ENCODE data around the gene ACVR1. TPM values are rescaled to one million over a fixed set of nuclear protein-coding genes. Genes with fewer than 3 reads are reported as not detected.

ACVR1 gene
- total RNA-seq, 1 experiment from 2014 or later, result 26.4 TPM

DNA sequence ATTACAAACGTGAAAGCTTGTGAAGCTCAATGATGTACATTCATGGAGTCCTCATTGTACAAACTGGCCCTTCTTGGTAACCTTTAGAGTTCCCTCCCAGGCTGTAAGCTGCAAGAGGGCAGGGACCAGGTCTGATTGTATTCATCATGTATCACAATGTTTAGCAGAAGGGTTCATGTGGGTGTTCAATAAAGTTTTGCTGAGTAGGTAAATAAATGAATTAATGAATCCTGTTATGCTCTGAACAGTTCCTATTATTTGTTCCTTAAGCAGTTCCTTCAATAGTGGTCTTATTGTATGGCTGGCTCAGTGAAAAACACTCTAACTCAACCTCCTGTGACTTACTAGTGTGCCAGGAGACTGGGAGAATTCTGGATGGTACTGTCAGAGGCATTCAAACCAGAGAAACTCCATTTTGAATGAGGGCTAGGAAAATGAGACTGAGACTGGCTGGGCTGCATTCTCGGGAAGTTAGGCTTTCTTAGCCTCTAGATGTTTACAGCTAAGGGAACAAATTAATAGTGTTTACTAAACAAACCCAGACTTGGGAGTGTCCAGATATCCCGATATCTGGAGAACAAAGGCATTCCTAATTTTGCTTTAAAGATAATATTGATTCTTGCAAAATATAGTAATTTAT is 1.8 kb upstream of the ACVR1 start:
- H3K36me3 Mint-ChIP-seq (ENCODE audit: insufficient read depth, unreplicated experiment), result no peaks in the 10 kb centered on the region
- H3K27ac Mint-ChIP-seq (ENCODE audit: low read depth, unreplicated experiment), result no peak overlapping the region
- BruUV-seq (replicated peaks), result no TSS peak
- H3K27me3 Mint-ChIP-seq (ENCODE audit: insufficient read depth, unreplicated experiment), result no peaks in the 10 kb centered on the region
- H3K4me3 Mint-ChIP-seq (ENCODE audit: unreplicated experiment), result no peak overlapping the region
- TF ChIP-seq, protein P1, sequence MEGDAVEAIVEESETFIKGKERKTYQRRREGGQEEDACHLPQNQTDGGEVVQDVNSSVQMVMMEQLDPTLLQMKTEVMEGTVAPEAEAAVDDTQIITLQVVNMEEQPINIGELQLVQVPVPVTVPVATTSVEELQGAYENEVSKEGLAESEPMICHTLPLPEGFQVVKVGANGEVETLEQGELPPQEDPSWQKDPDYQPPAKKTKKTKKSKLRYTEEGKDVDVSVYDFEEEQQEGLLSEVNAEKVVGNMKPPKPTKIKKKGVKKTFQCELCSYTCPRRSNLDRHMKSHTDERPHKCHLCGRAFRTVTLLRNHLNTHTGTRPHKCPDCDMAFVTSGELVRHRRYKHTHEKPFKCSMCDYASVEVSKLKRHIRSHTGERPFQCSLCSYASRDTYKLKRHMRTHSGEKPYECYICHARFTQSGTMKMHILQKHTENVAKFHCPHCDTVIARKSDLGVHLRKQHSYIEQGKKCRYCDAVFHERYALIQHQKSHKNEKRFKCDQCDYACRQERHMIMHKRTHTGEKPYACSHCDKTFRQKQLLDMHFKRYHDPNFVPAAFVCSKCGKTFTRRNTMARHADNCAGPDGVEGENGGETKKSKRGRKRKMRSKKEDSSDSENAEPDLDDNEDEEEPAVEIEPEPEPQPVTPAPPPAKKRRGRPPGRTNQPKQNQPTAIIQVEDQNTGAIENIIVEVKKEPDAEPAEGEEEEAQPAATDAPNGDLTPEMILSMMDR (IDR thresholded peaks at IDR 0.05; ENCODE audit: unreplicated experiment), result no peak
- ChIA-PET POLR2A (interaction anchor here (2.3 to 6.3 kb wide), 5 partner anchors 21 to 118 kb away, joined by 8 to 88 read pairs (median 15); no protein-coding TSS in a partner anchor), CTCF (interaction anchor here (0.6 to 2.3 kb wide), 4 partner anchors 11 to 92 kb away, joined by 3 to 16 read pairs (median 4); no protein-coding TSS in a partner anchor)
- H3K9me3 Mint-ChIP-seq (ENCODE audit: unreplicated experiment), result no peaks in the 10 kb centered on the region
- DNase-seq (ENCODE audit: unreplicated experiment), result no peak
- H3K4me1 Mint-ChIP-seq (ENCODE audit: insufficient read depth, unreplicated experiment), result peaks cover 11% of the 10 kb centered on the region
- intact Hi-C loops (cut with micrococcal nuclease), result loop anchor here (2.0 to 5.0 kb wide), 2 partner anchors 101 to 134 kb away; no protein-coding TSS in a partner anchor

GRCh38 chr2:157876786-157877138 is 632 bp upstream of the ACVR1 start:
- ChIA-PET CTCF (interaction anchor here (0.7 to 2.3 kb wide), 10 partner anchors 14 to 379 kb away, joined by 3 to 16 read pairs (median 4); no protein-coding TSS in a partner anchor), POLR2A (interaction anchor here (0.7 to 6.3 kb wide), 22 partner anchors 9 to 224 kb away, joined by 3 to 88 read pairs (median 6); no protein-coding TSS in a partner anchor)
- no peak overlapping the region for H3K27ac Mint-ChIP-seq (ENCODE audit: low read depth, unreplicated experiment)
- TF ChIP-seq, protein P1 (IDR thresholded peaks at IDR 0.05; ENCODE audit: unreplicated experiment), result no peak
- intact Hi-C loops (cut with micrococcal nuclease), result loop anchor here (2.0 to 5.0 kb wide), 2 partner anchors 100 to 136 kb away; no protein-coding TSS in a partner anchor
- no TSS peak for BruUV-seq (replicated peaks)
- H3K4me1 Mint-ChIP-seq (ENCODE audit: insufficient read depth, unreplicated experiment), result peaks cover 11% of the 10 kb centered on the region
- no peaks in the 10 kb centered on the region for H3K36me3 Mint-ChIP-seq (ENCODE audit: insufficient read depth, unreplicated experiment)
- no peak for DNase-seq (ENCODE audit: unreplicated experiment)
- no peaks in the 10 kb centered on the region for H3K27me3 Mint-ChIP-seq (ENCODE audit: insufficient read depth, unreplicated experiment)
- H3K9me3 Mint-ChIP-seq (ENCODE audit: unreplicated experiment), result no peaks in the 10 kb centered on the region
- H3K4me3 Mint-ChIP-seq (ENCODE audit: unreplicated experiment), result peak overlapping the region; percentile 83

DNA sequence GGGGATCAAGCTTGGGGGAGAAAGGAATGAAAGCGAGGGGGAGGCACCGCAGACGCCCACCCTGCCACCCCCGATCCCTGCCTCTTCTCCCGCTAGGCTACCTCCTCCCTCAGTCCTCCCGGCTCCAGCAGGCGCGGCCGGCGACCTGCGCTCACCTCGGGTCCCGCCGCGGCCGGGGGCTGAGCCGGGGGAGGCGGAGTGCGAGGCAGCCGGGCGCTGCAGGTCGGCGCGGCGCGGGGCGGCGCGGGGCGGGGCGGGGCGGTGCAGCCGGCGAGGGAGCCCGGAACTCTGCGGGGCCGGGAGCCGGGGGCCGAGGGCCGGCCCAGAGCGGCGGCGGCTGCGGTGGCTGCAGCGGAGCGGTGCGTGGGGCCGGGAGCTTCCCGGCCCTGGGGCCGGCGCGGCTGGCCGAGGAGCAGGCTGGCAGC is 477 bp downstream of the ACVR1 start:
- ChIA-PET CTCF (interaction anchor here (0.6 to 2.3 kb wide), 10 partner anchors 20 to 1950 kb away, joined by 3 to 16 read pairs (median 4); no protein-coding TSS in a partner anchor), POLR2A (interaction anchor here (1.0 to 6.3 kb wide), 18 partner anchors 9 to 886 kb away, joined by 3 to 88 read pairs (median 6); no protein-coding TSS in a partner anchor)
- no TSS peak for BruUV-seq (replicated peaks)
- Mint-ChIP-seq H3K36me3 (ENCODE audit: insufficient read depth, unreplicated experiment) (no peaks in the 10 kb centered on the region), H3K27ac (ENCODE audit: low read depth, unreplicated experiment) (peak overlapping the region; percentile 32), H3K4me1 (ENCODE audit: insufficient read depth, unreplicated experiment) (peaks cover 11% of the 10 kb centered on the region), H3K9me3 (ENCODE audit: unreplicated experiment) (no peaks in the 10 kb centered on the region), H3K27me3 (ENCODE audit: insufficient read depth, unreplicated experiment) (no peaks in the 10 kb centered on the region), H3K4me3 (ENCODE audit: unreplicated experiment) (peak overlapping the region; percentile 83)
- peak; percentile 23 for DNase-seq (ENCODE audit: unreplicated experiment)
- TF ChIP-seq, protein P1 (IDR thresholded peaks at IDR 0.05; ENCODE audit: unreplicated experiment), result no peak
- intact Hi-C loops (cut with micrococcal nuclease), result loop anchor here (1.0 to 5.0 kb wide), 4 partner anchors 45 to 137 kb away; no protein-coding TSS in a partner anchor

DNA sequence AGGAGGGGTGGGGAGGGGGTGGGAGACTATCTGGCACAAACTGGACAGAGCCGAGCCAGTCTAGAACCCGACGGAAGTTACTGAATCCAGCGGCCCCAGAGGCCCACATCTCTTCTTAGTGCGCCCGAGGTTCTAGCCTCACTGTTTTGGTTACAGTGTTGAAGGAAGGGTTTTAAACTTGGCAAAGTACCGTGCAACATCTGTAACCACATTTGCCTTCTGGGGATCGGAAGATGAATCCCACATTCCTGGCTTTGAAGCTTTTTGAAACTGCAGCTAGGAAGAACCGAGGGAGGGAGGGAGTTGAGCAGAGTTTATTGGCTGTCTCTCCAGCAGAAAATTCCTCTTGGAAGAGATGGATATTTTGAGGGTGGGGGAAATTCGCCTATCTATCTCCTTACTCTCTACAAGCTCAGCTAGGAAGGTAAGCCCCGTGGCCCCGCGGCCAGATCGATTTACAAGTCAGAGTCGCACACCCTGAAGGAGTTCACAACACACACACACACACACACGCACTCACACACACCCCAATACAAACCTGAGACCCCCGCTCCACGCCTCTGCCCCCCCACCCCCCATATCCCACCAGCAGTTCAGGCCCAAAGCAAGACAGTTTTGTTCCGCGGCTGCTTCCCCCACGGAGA is 1.0 kb downstream of the ACVR1 start:
- TSS peak; percentile 35 for BruUV-seq (replicated peaks)
- peak; percentile 80 for DNase-seq (ENCODE audit: unreplicated experiment)
- intact Hi-C loops (cut with micrococcal nuclease), result loop anchor here (1.0 to 5.0 kb wide), 3 partner anchors 44 to 137 kb away; no protein-coding TSS in a partner anchor
- Mint-ChIP-seq H3K27ac (ENCODE audit: low read depth, unreplicated experiment) (peak overlapping the region; percentile 32), H3K4me3 (ENCODE audit: unreplicated experiment) (peak overlapping the region; percentile 83), H3K9me3 (ENCODE audit: unreplicated experiment) (no peaks in the 10 kb centered on the region), H3K36me3 (ENCODE audit: insufficient read depth, unreplicated experiment) (no peaks in the 10 kb centered on the region), H3K4me1 (ENCODE audit: insufficient read depth, unreplicated experiment) (peaks cover 11% of the 10 kb centered on the region), H3K27me3 (ENCODE audit: insufficient read depth, unreplicated experiment) (no peaks in the 10 kb centered on the region)
- TF ChIP-seq, protein P1 (IDR thresholded peaks at IDR 0.05; ENCODE audit: unreplicated experiment), result no peak
- POLR2A ChIA-PET, result interaction anchor here (1.0 to 6.3 kb wide), 11 partner anchors 9 to 886 kb away, joined by 3 to 88 read pairs (median 8); no protein-coding TSS in a partner anchor
- CTCF ChIA-PET, result interaction anchor here (0.6 to 1.9 kb wide), 7 partner anchors 21 to 136 kb away, joined by 3 to 9 read pairs (median 4); no protein-coding TSS in a partner anchor

Measured in MCF 10A (cell line).